Mucosa of stomach (tissue), 1 donor: Measurements from ENCODE around the gene PDP2.
"Not testable (repeated sequence)": the region's sequence is repeated elsewhere in the genome, so short reads cannot be mapped to it uniquely, and the experiment has no call there.

Experiments used
- H3K27me3 ChIP-seq: one replicate; pipeline ENCODE4 v1.7.0; 2013; ENCODE audit warnings: mild to moderate bottlenecking, low read length; ENCODE audit not compliant: control insufficient read depth, insufficient read depth
- H3K36me3 ChIP-seq: one replicate; pipeline ENCODE4 v1.7.0; 2013; ENCODE audit warnings: low read length; ENCODE audit not compliant: control insufficient read depth, insufficient read depth
- H3K4me1 ChIP-seq: one replicate; pipeline ENCODE4 v1.7.0; 2013; ENCODE audit warnings: mild to moderate bottlenecking, low read length; ENCODE audit not compliant: control insufficient read depth, insufficient read depth
- H3K4me3 ChIP-seq: one replicate; pipeline ENCODE4 v1.7.0; 2013; ENCODE audit warnings: low read length
- H3K9ac ChIP-seq: one replicate; pipeline ENCODE4 v1.7.0; 2013; ENCODE audit warnings: mild to moderate bottlenecking, low read length, moderate library complexity
- H3K9me3 ChIP-seq: one replicate; pipeline ENCODE4 v1.7.0; 2013; ENCODE audit warnings: mild to moderate bottlenecking, low read length, moderate library complexity; ENCODE audit not compliant: control insufficient read depth
- donor health status: Pancreatic carcinoma.

PDP2 gene

DNA sequence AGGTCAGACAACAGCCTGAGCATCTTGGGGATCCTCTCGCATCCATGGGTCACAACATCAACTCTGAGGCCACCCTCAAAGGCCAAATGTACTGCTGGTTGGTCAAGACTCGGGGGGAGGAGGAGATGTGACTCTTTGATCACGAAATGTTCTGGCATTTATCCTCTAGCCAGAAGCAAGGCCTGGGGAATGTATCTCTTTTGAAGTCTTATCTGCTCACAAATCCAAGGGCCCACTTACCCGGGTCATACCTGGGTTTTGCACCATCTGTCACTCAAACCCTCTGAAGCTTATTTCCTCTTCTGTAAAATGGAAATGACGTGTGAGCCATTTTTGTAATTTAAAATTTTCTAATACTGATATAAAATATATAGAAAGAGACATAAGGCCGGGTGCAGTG, 22.9 kb upstream of the PDP2 start:
- Histone ChIP-seq H3K4me1 (no peaks in the 10 kb centered on the region), H3K9ac (no peak overlapping the region), H3K27me3 (no peaks in the 10 kb centered on the region), H3K9me3 (no peaks in the 10 kb centered on the region), H3K36me3 (no peaks in the 10 kb centered on the region), H3K4me3 (no peak overlapping the region)

DNA sequence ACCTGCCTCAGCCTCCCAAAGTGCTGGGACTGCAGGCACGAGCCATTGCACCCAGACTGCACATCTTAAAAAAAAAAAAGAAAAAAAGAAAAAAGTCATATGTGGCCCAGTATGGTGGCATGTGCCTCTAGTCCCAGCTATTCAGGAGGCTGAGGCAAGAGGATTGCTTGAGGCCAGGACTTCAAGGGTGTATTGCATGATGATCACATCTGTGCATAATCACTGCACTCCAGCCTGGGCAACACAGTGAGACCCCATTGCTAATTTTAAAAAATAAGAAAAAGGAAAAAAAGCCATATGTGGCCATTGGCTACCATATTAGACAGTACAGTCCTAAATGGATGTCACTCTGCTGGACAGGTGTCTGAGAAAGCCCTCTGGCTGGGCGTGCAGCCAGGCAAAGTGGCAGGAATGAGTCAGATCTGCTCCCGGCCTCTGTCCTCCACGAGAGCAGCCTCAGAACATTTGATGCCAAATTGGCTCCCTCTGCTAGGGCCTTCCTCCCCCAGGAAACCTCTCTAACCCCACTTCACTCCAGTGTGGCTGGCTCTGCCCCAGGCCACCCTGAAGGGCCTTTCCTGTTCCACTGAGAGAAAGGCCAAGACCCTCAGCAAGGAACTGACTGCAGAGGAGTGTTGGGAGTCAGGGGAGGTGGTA, 21.4 kb upstream of the PDP2 start:
- Histone ChIP-seq H3K9me3 (no peaks in the 10 kb centered on the region), H3K4me3 (no peak overlapping the region), H3K27me3 (no peaks in the 10 kb centered on the region), H3K9ac (no peak overlapping the region), H3K4me1 (no peaks in the 10 kb centered on the region), H3K36me3 (no peaks in the 10 kb centered on the region)

DNA sequence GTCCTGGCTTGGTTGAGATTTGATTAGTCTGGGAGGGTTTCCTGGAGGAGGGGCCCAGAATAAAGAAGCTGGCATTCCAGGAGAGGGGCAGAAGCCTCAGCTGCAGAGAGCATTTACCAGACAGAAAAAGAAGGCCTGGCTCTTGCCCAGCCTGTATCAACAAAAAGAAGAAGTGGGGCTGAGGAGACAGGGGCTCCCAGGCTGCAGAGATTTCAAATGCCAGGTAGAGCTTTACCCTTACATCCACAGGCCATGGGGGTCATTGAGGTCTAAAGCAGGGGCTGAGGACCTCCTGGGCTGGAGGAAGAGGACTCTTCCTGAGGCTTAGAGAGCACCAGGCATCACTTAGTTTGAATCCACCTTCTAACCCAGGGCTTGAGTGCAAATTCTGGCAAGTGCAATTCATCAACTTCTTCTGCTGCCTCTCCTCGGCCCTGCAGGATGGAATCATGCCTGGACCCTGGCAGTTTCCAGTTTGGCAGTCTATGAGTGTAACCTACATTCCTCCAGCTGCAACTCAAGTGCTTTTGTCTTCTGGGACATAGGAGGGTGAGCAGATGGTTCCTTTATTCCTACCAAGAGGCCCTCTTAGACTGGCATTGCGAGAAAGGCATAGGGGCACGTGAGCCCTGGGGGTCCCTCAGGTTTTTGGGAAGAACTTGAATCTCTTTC, 20.8 kb upstream of the PDP2 start:
- Histone ChIP-seq H3K27me3 (no peaks in the 10 kb centered on the region), H3K4me1 (no peaks in the 10 kb centered on the region), H3K9me3 (no peaks in the 10 kb centered on the region), H3K4me3 (no peak overlapping the region), H3K36me3 (no peaks in the 10 kb centered on the region), H3K9ac (no peak overlapping the region)

DNA sequence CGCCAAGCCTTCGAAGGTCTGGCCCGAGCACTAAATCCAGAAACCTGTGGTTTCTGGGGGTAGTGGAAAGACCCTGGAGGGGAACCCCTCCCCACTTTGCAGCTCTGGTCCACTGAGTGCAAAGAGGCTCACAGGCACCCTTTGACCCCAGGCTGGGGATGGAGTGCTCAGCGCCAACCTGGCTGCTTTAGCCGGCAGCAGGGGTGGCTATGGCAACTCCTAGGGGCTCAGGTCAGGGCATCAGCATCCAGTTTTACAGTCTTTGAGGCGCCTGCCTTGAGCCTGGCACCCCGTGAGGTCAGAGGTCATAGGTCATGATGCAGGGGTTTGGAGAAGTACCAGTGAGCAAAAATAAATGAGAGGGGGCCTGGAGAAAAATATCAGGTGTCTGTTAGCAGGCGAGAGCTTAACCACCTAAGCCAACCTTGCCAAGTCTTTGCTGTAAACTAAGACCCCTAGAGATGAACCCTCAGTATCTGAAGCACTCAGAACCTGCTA, 18.2 kb upstream of the PDP2 start:
- Histone ChIP-seq H3K9me3 (no peaks in the 10 kb centered on the region), H3K4me3 (no peak overlapping the region), H3K36me3 (no peaks in the 10 kb centered on the region), H3K9ac (no peak overlapping the region), H3K27me3 (no peaks in the 10 kb centered on the region), H3K4me1 (no peaks in the 10 kb centered on the region)

DNA sequence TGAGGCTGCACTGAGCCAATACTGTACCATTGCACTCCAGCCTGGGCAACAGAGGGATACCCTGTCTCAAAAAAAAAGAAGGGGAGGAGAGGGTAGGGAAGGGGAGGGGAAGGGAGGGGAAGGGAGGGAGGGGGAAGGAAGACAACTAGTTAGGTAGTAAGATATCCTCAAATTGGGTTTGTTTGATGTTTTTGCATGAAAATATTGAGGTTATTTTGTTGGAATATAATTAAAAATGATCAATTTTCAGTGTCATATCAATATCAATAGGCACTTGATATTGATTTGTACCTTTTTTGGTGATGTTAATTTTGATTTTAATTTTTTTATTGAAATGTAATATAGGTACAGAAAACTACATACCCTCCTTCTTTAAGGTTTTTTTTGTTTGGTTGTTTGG, 16.6 kb upstream of the PDP2 start:
- H3K9me3 ChIP-seq, result no peaks in the 10 kb centered on the region
- no peak overlapping the region for H3K4me3 ChIP-seq
- no peaks in the 10 kb centered on the region for H3K4me1 ChIP-seq
- no peaks in the 10 kb centered on the region for H3K27me3 ChIP-seq
- H3K9ac ChIP-seq, result no peak overlapping the region
- no peaks in the 10 kb centered on the region for H3K36me3 ChIP-seq

DNA sequence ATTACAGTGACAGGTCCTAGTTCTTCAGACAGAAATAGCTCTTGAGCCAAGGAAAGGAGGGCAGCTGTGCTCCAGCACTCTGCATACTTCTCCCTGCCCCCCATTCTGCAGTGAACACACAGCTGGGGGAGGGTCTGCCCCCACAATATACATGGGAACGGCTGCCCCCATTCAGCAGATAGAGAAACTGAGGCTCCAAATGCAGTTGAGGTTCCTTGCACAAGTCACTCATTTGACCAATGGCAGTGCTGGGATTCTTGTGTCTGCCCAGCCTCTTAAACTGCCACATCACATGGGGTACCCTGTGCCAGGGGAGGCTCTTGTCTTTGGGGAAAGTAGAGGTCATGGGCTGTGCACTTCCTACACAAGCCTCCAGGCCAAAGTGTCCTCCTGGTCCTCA, 10.9 kb upstream of the PDP2 start:
- Histone ChIP-seq H3K4me1 (peaks cover 21% of the 10 kb centered on the region), H3K36me3 (no peaks in the 10 kb centered on the region), H3K4me3 (no peak overlapping the region), H3K9ac (no peak overlapping the region), H3K9me3 (no peaks in the 10 kb centered on the region), H3K27me3 (no peaks in the 10 kb centered on the region)

DNA sequence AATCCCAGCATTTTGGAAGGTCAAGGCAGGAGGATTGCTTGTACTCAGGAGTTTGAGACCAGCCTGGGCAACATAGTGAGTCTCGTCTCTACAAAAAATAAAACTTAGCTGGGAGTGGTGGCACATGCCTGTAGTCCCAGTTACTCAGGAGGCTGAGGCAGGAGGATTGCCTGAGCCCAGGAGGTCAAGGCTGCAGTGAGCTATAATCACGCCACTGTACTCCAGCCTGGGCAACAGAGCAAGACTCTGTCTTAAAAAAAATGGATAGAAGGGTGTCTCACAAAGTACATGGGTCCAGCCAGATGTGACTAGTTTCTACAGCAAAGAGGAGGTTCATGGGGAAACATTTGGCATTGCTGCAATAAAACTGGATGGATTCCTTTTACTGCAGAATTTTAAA, 9.0 kb upstream of the PDP2 start:
- H3K9ac ChIP-seq, H3K9me3 ChIP-seq, H3K4me3 ChIP-seq, H3K27me3 ChIP-seq, H3K36me3 ChIP-seq: not testable (repeated sequence)
- peaks cover 21% of the 10 kb centered on the region for H3K4me1 ChIP-seq

DNA sequence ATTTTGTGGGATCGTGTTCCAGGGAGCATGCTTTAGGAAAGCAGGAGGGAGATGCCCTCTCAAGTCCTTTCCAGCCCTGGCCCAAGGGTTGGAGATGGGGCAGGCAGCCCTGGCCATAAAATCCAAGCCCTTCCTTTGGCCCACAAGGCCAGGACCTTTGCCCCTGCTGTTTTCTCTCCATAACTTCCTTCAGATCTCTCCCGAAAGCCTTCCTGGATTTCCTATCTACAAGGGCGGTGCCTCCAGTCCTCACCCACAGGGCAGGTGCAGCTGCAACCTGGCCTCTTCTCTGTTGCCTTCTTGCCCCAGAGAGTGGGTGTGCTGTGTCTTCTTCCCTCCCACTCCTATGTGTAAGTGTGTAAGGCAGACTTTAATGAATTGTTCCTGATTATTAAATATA, 8.5 kb upstream of the PDP2 start:
- H3K36me3 ChIP-seq, result no peaks in the 10 kb centered on the region
- H3K9me3 ChIP-seq, result no peaks in the 10 kb centered on the region
- H3K9ac ChIP-seq, result no peak overlapping the region
- no peaks in the 10 kb centered on the region for H3K27me3 ChIP-seq
- peaks cover 21% of the 10 kb centered on the region for H3K4me1 ChIP-seq
- no peak overlapping the region for H3K4me3 ChIP-seq

DNA sequence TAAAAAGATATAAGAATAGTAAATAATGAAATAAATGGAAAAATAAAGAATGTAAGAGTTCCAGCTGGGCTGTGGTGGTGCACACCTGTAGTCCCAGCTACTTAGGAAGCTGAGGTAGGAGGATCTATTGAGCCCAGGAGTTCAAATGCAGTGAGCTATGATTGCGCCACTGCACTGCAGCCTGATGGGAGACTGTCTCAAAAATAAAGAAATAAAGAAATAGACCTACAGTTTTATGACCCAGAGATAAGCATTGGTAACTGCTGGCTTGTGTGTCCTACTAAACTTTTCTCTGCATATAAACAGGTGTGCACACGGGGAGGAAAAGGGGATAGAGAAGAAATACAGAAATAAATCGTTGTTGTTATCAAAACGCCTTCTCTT, 7.8 kb upstream of the PDP2 start:
- no peak overlapping the region for H3K9ac ChIP-seq
- no peaks in the 10 kb centered on the region for H3K9me3 ChIP-seq
- no peaks in the 10 kb centered on the region for H3K36me3 ChIP-seq
- no peaks in the 10 kb centered on the region for H3K27me3 ChIP-seq
- no peak overlapping the region for H3K4me3 ChIP-seq
- peaks cover 21% of the 10 kb centered on the region for H3K4me1 ChIP-seq

DNA sequence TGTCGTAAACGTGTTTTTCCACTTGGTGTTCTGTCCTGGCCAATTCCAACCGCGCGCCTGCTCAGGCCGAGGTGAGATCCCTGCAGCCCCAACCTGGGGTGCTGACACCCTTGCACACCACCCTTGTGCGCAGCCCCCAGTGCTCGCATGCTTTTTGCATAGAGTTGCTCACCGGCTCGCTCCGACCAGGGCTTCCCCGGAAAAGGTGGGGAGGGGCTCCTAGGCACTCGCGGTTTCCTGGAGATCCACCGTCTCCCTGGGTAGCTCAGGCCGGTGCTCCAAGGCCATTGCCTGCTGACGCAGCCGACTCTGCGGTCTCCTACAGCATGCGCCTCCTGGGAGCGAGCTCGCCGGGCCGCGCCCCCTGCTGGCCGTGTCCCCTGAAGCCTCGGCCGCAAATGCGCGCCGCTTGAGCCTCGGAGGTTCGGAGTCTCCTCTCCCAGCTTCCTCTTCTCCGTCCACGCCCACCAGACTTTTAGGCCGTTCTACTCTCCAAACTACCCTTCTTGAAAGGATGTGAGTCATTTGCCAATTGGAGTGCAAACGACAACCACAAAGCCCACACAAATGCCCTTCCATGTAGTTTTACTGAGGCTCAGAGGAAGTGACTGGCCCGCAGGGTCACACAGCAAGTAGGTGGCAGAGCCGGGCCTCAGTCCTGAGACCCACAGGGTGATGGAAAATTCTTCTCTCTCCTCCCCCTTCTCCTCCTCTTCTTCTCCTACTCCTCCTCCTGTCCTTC, 7.2 kb upstream of the PDP2 start:
- H3K9me3 ChIP-seq, result no peaks in the 10 kb centered on the region
- no peak overlapping the region for H3K4me3 ChIP-seq
- peaks cover 21% of the 10 kb centered on the region for H3K4me1 ChIP-seq
- no peaks in the 10 kb centered on the region for H3K36me3 ChIP-seq
- no peaks in the 10 kb centered on the region for H3K27me3 ChIP-seq
- H3K9ac ChIP-seq, result peak overlapping the region; percentile 42

DNA sequence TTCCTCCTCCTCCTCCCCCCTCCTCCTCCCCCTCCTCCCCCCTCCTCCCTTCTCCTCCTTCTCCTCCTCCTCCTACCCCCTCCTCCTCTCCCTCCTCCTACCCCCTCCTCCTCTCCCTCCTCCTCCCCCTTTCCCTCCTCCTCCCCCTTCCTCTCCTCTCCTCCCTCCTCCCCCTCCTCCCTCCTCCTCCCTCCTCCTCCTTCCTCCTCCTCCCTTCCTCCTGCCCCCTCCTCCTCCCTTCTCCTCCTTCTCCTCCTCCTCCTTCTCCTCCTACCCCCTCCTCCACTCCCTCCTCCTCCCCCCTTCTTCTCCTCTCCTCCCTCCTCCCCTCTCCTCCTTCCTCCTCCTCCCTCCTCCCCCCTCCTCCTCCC, 6.6 kb upstream of the PDP2 start:
- H3K4me3 ChIP-seq, result no peak overlapping the region
- no peaks in the 10 kb centered on the region for H3K36me3 ChIP-seq
- H3K9ac ChIP-seq, result no peak overlapping the region
- H3K9me3 ChIP-seq, result no peaks in the 10 kb centered on the region
- H3K4me1 ChIP-seq, result peaks cover 21% of the 10 kb centered on the region
- no peaks in the 10 kb centered on the region for H3K27me3 ChIP-seq

DNA sequence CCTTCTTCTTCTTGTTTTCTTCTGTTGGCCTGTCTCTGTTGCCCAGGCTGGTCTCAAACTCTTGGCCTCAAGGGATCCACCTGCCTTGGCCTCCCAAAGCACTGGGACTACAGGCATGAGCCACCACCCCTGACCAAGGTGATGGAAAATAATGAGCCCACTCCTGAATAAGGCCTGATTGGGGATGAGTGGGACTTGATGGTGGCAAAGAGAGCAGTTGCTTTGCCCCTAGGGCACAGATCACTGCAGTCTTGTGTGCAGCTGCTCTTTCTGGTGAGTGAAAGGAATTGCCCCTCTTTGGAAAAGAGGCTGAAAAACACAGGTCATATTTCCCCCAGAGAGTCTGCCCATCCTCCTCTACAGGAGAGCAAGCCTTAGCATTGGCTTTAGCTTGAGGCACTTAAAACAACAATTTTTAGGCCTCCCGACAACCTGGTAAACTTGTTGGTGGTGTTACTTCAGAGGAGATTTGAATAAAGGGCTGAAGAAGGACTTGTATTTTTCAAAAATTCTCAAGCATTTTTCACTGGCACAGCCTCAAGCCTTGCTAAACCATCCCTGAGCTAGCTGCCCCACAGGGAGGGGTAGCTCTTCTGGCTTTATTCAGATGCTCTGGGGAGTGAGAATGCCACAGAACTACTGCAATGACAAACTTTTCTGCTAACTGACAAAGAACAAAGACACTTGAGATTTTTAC, 6.1 kb upstream of the PDP2 start:
- no peaks in the 10 kb centered on the region for H3K9me3 ChIP-seq
- no peak overlapping the region for H3K4me3 ChIP-seq
- no peak overlapping the region for H3K9ac ChIP-seq
- H3K36me3 ChIP-seq, result no peaks in the 10 kb centered on the region
- H3K4me1 ChIP-seq, result peaks cover 21% of the 10 kb centered on the region
- H3K27me3 ChIP-seq, result no peaks in the 10 kb centered on the region
